SK-N-SH treated with all-trans-retinoic acid at 6 μM for 48 hours (cell line): Measurements from ENCODE around the gene NHEJ1.

Experiments
- ATAC-seq: fragments of 200-7000 bp; cut with Tn5 transposase; 3 replicates; pipeline ENCODE4 v1.9.1; 2020; ENCODE audit warnings: mild to moderate bottlenecking, moderate library complexity
- BACH2 ChIP-seq: fragments of 250-450 bp; sonication (Bioruptor Pico); IDR thresholded peaks from 2 replicates; pipeline ENCODE4 v1.9.0; 2021; ENCODE audit warnings: mild to moderate bottlenecking, borderline replicate concordance
- CSDC2 ChIP-seq: fragments of 250-450 bp; sonication (Bioruptor Pico); IDR thresholded peaks from 2 replicates; pipeline ENCODE4 v1.5.0; 2020; ENCODE audit warnings: mild to moderate bottlenecking, moderate library complexity
- ESRRG ChIP-seq: fragments of 250-450 bp; sonication (Bioruptor Pico); IDR thresholded peaks from 2 replicates; pipeline ENCODE4 v1.6.1; 2021; ENCODE audit warnings: mild to moderate bottlenecking
- GLIS3 ChIP-seq: fragments of 250-450 bp; sonication (Bioruptor Pico); IDR thresholded peaks from 2 replicates; pipeline ENCODE4 v1.5.0; 2020; ENCODE audit warnings: mild to moderate bottlenecking, moderate library complexity
- OSR1 ChIP-seq: fragments of 250-450 bp; sonication (Bioruptor Pico); IDR thresholded peaks from 2 replicates; pipeline ENCODE4 v1.8.0; 2022; ENCODE audit warnings: moderate library complexity, mild to moderate bottlenecking, inconsistent platforms
- PPARA ChIP-seq: fragments of 250-450 bp; sonication (Bioruptor Pico); IDR thresholded peaks from 2 replicates; pipeline ENCODE4 v1.5.0; 2020; ENCODE audit warnings: mild to moderate bottlenecking, borderline replicate concordance
- RARB ChIP-seq: fragments of 250-450 bp; sonication (Bioruptor Pico); IDR thresholded peaks from 2 replicates; pipeline ENCODE4 v1.8.0; 2021; ENCODE audit warnings: mild to moderate bottlenecking, moderate library complexity
- SNAI2 ChIP-seq: fragments of 250-450 bp; sonication (Bioruptor Pico); IDR thresholded peaks from 2 replicates; pipeline ENCODE4 v1.5.0; 2020; ENCODE audit warnings: mild to moderate bottlenecking, moderate library complexity
- TOX ChIP-seq: fragments of 250-450 bp; sonication (Bioruptor Pico); IDR thresholded peaks from 2 replicates; pipeline ENCODE4 v1.8.0; 2021; ENCODE audit warnings: mild to moderate bottlenecking, moderate library complexity, borderline replicate concordance
- ZFP3 ChIP-seq: fragments of 250-450 bp; sonication (Bioruptor Pico); IDR thresholded peaks from 2 replicates; pipeline ENCODE4 v1.5.0; 2020; ENCODE audit warnings: mild to moderate bottlenecking, moderate library complexity
- ZFP30 ChIP-seq: fragments of 450-650 bp; formaldehyde crosslinking; IDR thresholded peaks from 2 replicates; pipeline ENCODE4 v1.5.0; 2022; ENCODE audit warnings: mild to moderate bottlenecking, moderate library complexity
- ZNF565 ChIP-seq: fragments of 450-650 bp; formaldehyde crosslinking; conservative IDR thresholded peaks from 2 replicates; pipeline ENCODE4 v1.5.0; 2020; ENCODE audit warnings: low read depth, mild to moderate bottlenecking, moderate library complexity
- ZNF70 ChIP-seq: fragments of 450-650 bp; formaldehyde crosslinking; IDR thresholded peaks from 2 replicates; pipeline ENCODE4 v1.5.0; 2020; ENCODE audit warnings: mild to moderate bottlenecking, moderate library complexity
- ZNF8 ChIP-seq: fragments of 450-650 bp; formaldehyde crosslinking; IDR thresholded peaks from 2 replicates; pipeline ENCODE4 v1.5.0; 2020; ENCODE audit warnings: mild to moderate bottlenecking, moderate library complexity
- TF ChIP-seq, protein P1 (sequence below): fragments of 250-450 bp; sonication (Bioruptor Pico); IDR thresholded peaks from 2 replicates; pipeline ENCODE4 v1.8.0; 2020; ENCODE audit warnings: mild to moderate bottlenecking, moderate library complexity, borderline replicate concordance
- TF ChIP-seq, protein P2 (sequence below): fragments of 250-450 bp; sonication (Bioruptor Pico); IDR thresholded peaks from 2 replicates; pipeline ENCODE4 v1.5.0; 2020; ENCODE audit warnings: mild to moderate bottlenecking, moderate library complexity
- TF ChIP-seq, protein P3 (sequence below): fragments of 250-450 bp; sonication (Bioruptor Pico); IDR thresholded peaks from 2 replicates; pipeline ENCODE4 v1.8.0; 2021; ENCODE audit warnings: low read depth, mild to moderate bottlenecking, moderate library complexity, borderline replicate concordance
- TF ChIP-seq, protein P4 (sequence below): fragments of 250-450 bp; sonication (Bioruptor Pico); IDR thresholded peaks from 2 replicates; pipeline ENCODE4 v1.5.1; 2020; ENCODE audit warnings: low read depth, mild to moderate bottlenecking, moderate library complexity

Gene NHEJ1

DNA sequence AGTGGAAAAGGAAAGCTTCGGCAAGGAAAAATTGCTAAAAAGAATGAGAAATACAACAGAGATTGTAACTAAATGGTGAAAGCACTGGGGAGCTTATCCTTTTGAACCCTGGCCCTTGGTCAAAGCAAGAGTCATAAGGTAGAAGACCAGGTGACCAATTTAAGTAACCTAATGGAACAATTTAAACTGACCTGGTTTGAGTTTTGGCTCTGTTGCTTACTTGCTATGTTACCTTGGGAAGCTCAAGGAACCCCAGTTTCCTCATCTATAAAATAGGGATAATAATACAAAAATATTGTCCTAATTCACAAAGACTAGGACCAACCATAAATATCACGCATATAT lies 48.6 kb downstream of the NHEJ1 start:
- TF ChIP-seq ZFP3 (no peak), CSDC2 (CRISPR knock-in tag) (no peak), OSR1 (no peak)
- TF ChIP-seq, all 23 proteins: peak for 0
- no peak for ATAC-seq

DNA sequence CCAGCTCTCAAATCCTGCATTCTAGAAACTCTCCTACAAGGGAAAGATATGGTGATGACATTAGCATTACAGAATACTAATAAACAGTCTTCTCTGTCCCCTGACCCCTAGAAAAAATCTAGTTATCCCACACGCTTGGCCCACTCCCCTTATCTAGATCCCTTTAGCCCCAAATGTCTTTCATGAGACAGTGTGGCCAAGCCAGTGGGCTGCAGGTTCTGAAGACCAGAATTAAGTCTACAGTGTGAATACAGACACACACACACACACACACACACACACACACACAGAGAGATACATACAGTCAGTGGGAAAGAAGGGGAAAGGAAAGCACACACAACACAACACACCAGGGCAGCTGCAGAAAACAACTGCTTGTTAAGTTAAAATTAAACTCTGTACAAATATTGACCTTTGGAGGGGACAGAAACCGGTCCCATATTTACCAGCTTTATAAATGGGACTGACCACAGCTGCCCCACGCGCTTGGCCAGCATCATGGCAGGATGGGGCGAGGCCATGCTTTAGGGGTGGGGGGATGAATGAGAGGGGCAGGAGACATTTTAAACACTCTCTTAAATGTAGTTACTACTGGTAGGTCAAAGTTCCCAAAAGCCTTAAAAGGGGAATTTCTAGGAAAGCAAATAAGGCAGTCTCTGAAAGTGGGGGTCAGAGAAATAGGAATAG lies 49.1 kb downstream of the NHEJ1 start:
- ATAC-seq = no peak
- TF ChIP-seq SNAI2 (no peak), PPARA (no peak), ZNF70 (CRISPR knock-in tag) (no peak), GLIS3 (CRISPR knock-in tag) (no peak), ZFP30 (CRISPR knock-in tag) (no peak), RARB (CRISPR knock-in tag) (no peak), BACH2 (no peak), ZNF565 (CRISPR knock-in tag) (no peak), OSR1 (no peak)
- TF ChIP-seq, protein P1, sequence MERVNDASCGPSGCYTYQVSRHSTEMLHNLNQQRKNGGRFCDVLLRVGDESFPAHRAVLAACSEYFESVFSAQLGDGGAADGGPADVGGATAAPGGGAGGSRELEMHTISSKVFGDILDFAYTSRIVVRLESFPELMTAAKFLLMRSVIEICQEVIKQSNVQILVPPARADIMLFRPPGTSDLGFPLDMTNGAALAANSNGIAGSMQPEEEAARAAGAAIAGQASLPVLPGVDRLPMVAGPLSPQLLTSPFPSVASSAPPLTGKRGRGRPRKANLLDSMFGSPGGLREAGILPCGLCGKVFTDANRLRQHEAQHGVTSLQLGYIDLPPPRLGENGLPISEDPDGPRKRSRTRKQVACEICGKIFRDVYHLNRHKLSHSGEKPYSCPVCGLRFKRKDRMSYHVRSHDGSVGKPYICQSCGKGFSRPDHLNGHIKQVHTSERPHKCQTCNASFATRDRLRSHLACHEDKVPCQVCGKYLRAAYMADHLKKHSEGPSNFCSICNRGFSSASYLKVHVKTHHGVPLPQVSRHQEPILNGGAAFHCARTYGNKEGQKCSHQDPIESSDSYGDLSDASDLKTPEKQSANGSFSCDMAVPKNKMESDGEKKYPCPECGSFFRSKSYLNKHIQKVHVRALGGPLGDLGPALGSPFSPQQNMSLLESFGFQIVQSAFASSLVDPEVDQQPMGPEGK (CRISPR knock-in tag) = no peak
- TF ChIP-seq, protein P2, sequence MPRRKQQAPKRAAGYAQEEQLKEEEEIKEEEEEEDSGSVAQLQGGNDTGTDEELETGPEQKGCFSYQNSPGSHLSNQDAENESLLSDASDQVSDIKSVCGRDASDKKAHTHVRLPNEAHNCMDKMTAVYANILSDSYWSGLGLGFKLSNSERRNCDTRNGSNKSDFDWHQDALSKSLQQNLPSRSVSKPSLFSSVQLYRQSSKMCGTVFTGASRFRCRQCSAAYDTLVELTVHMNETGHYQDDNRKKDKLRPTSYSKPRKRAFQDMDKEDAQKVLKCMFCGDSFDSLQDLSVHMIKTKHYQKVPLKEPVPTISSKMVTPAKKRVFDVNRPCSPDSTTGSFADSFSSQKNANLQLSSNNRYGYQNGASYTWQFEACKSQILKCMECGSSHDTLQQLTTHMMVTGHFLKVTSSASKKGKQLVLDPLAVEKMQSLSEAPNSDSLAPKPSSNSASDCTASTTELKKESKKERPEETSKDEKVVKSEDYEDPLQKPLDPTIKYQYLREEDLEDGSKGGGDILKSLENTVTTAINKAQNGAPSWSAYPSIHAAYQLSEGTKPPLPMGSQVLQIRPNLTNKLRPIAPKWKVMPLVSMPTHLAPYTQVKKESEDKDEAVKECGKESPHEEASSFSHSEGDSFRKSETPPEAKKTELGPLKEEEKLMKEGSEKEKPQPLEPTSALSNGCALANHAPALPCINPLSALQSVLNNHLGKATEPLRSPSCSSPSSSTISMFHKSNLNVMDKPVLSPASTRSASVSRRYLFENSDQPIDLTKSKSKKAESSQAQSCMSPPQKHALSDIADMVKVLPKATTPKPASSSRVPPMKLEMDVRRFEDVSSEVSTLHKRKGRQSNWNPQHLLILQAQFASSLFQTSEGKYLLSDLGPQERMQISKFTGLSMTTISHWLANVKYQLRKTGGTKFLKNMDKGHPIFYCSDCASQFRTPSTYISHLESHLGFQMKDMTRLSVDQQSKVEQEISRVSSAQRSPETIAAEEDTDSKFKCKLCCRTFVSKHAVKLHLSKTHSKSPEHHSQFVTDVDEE (CRISPR knock-in tag) = no peak
- TF ChIP-seq, protein P3, sequence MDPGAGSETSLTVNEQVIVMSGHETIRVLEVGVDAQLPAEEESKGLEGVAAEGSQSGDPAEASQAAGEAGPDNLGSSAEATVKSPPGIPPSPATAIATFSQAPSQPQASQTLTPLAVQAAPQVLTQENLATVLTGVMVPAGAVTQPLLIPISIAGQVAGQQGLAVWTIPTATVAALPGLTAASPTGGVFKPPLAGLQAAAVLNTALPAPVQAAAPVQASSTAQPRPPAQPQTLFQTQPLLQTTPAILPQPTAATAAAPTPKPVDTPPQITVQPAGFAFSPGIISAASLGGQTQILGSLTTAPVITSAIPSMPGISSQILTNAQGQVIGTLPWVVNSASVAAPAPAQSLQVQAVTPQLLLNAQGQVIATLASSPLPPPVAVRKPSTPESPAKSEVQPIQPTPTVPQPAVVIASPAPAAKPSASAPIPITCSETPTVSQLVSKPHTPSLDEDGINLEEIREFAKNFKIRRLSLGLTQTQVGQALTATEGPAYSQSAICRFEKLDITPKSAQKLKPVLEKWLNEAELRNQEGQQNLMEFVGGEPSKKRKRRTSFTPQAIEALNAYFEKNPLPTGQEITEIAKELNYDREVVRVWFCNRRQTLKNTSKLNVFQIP (CRISPR knock-in tag) = no peak
- TF ChIP-seq, protein P4, sequence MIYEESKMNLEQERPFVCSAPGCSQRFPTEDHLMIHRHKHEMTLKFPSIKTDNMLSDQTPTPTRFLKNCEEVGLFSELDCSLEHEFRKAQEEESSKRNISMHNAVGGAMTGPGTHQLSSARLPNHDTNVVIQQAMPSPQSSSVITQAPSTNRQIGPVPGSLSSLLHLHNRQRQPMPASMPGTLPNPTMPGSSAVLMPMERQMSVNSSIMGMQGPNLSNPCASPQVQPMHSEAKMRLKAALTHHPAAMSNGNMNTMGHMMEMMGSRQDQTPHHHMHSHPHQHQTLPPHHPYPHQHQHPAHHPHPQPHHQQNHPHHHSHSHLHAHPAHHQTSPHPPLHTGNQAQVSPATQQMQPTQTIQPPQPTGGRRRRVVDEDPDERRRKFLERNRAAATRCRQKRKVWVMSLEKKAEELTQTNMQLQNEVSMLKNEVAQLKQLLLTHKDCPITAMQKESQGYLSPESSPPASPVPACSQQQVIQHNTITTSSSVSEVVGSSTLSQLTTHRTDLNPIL (CRISPR knock-in tag) = no peak

DNA sequence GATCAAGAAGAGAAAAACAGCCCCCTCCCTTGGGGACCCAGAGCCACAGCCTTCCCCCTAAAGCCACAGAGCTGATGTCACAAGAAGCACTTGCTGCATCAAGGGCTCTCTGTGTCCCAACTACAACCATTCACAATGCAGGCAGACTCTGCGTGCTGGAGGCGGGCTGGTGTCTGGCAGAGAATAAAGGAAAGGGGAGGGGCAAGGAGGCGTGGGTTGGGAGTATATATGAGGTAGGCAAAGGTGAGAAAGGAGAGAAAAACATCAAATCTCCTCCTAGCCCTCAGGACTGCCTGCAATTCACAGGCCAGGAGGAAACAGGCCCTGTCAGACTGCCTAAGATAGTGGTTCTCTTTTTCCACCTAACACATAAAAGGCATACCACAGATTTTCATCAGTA lies 51.1 kb downstream of the NHEJ1 start:
- ATAC-seq = no peak
- TF ChIP-seq, protein P1 (CRISPR knock-in tag) = no peak
- TF ChIP-seq PPARA (no peak), ZNF8 (CRISPR knock-in tag) (no peak), ESRRG (CRISPR knock-in tag) (no peak), ZFP30 (CRISPR knock-in tag) (no peak), ZFP3 (no peak), SNAI2 (no peak), ZNF70 (CRISPR knock-in tag) (no peak), BACH2 (no peak), TOX (no peak)
- TF ChIP-seq, protein P3 (CRISPR knock-in tag) = no peak
- TF ChIP-seq, protein P4 (CRISPR knock-in tag) = no peak
- TF ChIP-seq, protein P2 (CRISPR knock-in tag) = no peak
